WERI-Rb-1 (cell line): ENCODE data around the gene SDK2.

Experiments used
- DNase-seq: peaks from one replicate; pipeline ENCODE4 v3.0.0-alpha.2; 2020
- H3K27ac ChIP-seq: fragments of 250-450 bp; sonication (Bioruptor Pico); 2 replicates; pipeline ENCODE4 v1.5.1; 2020; ENCODE audit warnings: mild to moderate bottlenecking, moderate library complexity
- H3K27me3 ChIP-seq: fragments of 250-450 bp; sonication (Bioruptor Pico); 2 replicates; pipeline ENCODE4 v1.5.1; 2021; ENCODE audit warnings: mild to moderate bottlenecking, low read depth, moderate library complexity; ENCODE audit not compliant: insufficient read depth, severe bottlenecking
- H3K36me3 ChIP-seq: fragments of 250-450 bp; sonication (Bioruptor Pico); 2 replicates; pipeline ENCODE4 v1.5.1; 2020; ENCODE audit warnings: mild to moderate bottlenecking, moderate library complexity
- H3K4me3 ChIP-seq: 2 replicates; pipeline ENCODE4 v1.5.1; 2011; ENCODE audit warnings: low read depth, mild to moderate bottlenecking, control low read depth, low read length
- H3K9me3 ChIP-seq: fragments of 250-450 bp; sonication (Bioruptor Pico); 2 replicates; pipeline ENCODE4 v1.5.1; 2021; ENCODE audit warnings: mild to moderate bottlenecking, moderate library complexity; ENCODE audit not compliant: severe bottlenecking
- CTCF ChIP-seq: IDR thresholded peaks from 2 replicates; pipeline ENCODE4 v1.5.1; 2011; ENCODE audit warnings: low read depth, mild to moderate bottlenecking, control low read depth, inconsistent platforms, low read length

SDK2 gene

GRCh38 chr17:73419051-73419450 lies 225.2 kb downstream of the SDK2 start:
- Histone ChIP-seq H3K27ac (no peak overlapping the region), H3K36me3 (peaks cover 86% of the 10 kb centered on the region), H3K4me3 (no peak overlapping the region), H3K27me3 (no peaks in the 10 kb centered on the region), H3K9me3 (no peaks in the 10 kb centered on the region)
- TF ChIP-seq CTCF, result no peak
- no peak for DNase-seq

- Histone ChIP-seq H3K4me3 (no peak overlapping the region), H3K9me3 (no peaks in the 10 kb centered on the region), H3K27ac (no peak overlapping the region), H3K36me3 (peaks cover 83% of the 10 kb centered on the region), H3K27me3 (no peaks in the 10 kb centered on the region)
- no peak for DNase-seq
- TF ChIP-seq CTCF, result no peak
Measured at GRCh38 chr17:73415782-73416181, 228.5 kb downstream of the SDK2 start.

- no peak overlapping the region for H3K27ac ChIP-seq
- DNase-seq, result no peak
- no peaks in the 10 kb centered on the region for H3K9me3 ChIP-seq
- H3K27me3 ChIP-seq, result no peaks in the 10 kb centered on the region
- no peak for TF ChIP-seq CTCF
- H3K36me3 ChIP-seq, result peaks cover 86% of the 10 kb centered on the region
- H3K4me3 ChIP-seq, result no peak overlapping the region
Measured at GRCh38 chr17:73414171-73414955, 229.9 kb downstream of the SDK2 start.

- H3K27me3 ChIP-seq, result no peaks in the 10 kb centered on the region
- no peak for TF ChIP-seq CTCF
- peaks cover 72% of the 10 kb centered on the region for H3K36me3 ChIP-seq
- H3K27ac ChIP-seq, result no peak overlapping the region
- no peak for DNase-seq
- H3K9me3 ChIP-seq, result no peaks in the 10 kb centered on the region
- no peak overlapping the region for H3K4me3 ChIP-seq
Measured at GRCh38 chr17:73412914-73413313, 231.3 kb downstream of the SDK2 start.

- Histone ChIP-seq H3K9me3 (no peaks in the 10 kb centered on the region), H3K4me3 (no peak overlapping the region), H3K27ac (no peak overlapping the region), H3K27me3 (no peaks in the 10 kb centered on the region), H3K36me3 (peaks cover 65% of the 10 kb centered on the region)
- no peak for TF ChIP-seq CTCF
- DNase-seq, result no peak
Measured at GRCh38 chr17:73411313-73411747, 232.9 kb downstream of the SDK2 start.
